Mesendoderm (in vitro differentiated cells): ENCODE results near the gene DLG5.

ENCODE experiments used
- DNase-seq: peaks from one replicate; pipeline ENCODE4 v3.0.0; 2013
- H2AK5ac ChIP-seq: 2 replicates; pipeline ENCODE4 v1.6.1; 2013; ENCODE audit warnings: low read length, inconsistent platforms
- H2BK120ac ChIP-seq: 2 replicates; pipeline ENCODE4 v1.6.1; 2013; ENCODE audit warnings: low read depth, mild to moderate bottlenecking, low read length, moderate library complexity, mixed read lengths
- H2BK15ac ChIP-seq: replicated peaks from 2 replicates; pipeline ENCODE4 v1.6.1; 2013; ENCODE audit warnings: low read depth, mild to moderate bottlenecking, moderate library complexity
- H2BK5ac ChIP-seq: 2 replicates; pipeline ENCODE4 v1.6.1; 2013; ENCODE audit warnings: low read length, inconsistent platforms
- H3K18ac ChIP-seq: 2 replicates; pipeline ENCODE4 v1.6.1; 2013; ENCODE audit warnings: mild to moderate bottlenecking, low read length, mixed read lengths
- H3K23ac ChIP-seq: one replicate; pipeline ENCODE4 v1.6.1; 2013; ENCODE audit warnings: low read length
- H3K27ac ChIP-seq: 2 replicates; pipeline ENCODE4 v1.5.1; 2013; ENCODE audit warnings: low read depth, mild to moderate bottlenecking, inconsistent platforms, low read length, moderate library complexity
- H3K27me3 ChIP-seq: 2 replicates; pipeline ENCODE4 v1.6.1; 2013; ENCODE audit warnings: low read length, control low read depth, mild to moderate bottlenecking, inconsistent platforms; ENCODE audit not compliant: insufficient read depth, poor library complexity
- H3K36me3 ChIP-seq: 2 replicates; pipeline ENCODE4 v1.6.1; 2013; ENCODE audit warnings: low read length, inconsistent platforms; ENCODE audit not compliant: control insufficient read depth, insufficient read depth
- H3K4ac ChIP-seq: one replicate; pipeline ENCODE4 v1.6.1; 2013; ENCODE audit warnings: low read depth, mild to moderate bottlenecking, low read length, moderate library complexity
- H3K4me1 ChIP-seq: 2 replicates; pipeline ENCODE4 v1.6.1; 2013; ENCODE audit warnings: low read depth, low read length, inconsistent platforms; ENCODE audit not compliant: control insufficient read depth
- H3K4me2 ChIP-seq: 2 replicates; pipeline ENCODE4 v1.6.1; 2013; ENCODE audit warnings: low read length
- H3K4me3 ChIP-seq: 2 replicates; pipeline ENCODE4 v1.5.1; 2013; ENCODE audit warnings: mild to moderate bottlenecking, low read length
- H3K56ac ChIP-seq: one replicate; pipeline ENCODE4 v1.6.1; 2013; ENCODE audit warnings: low read length
- H3K79me1 ChIP-seq: 2 replicates; pipeline ENCODE4 v1.6.1; 2013; ENCODE audit warnings: low read length, inconsistent platforms
- H3K79me2 ChIP-seq: 2 replicates; pipeline ENCODE4 v1.6.1; 2013; ENCODE audit warnings: mild to moderate bottlenecking, low read length; ENCODE audit not compliant: control insufficient read depth, insufficient read depth
- H3K9ac ChIP-seq: 2 replicates; pipeline ENCODE4 v1.6.1; 2013; ENCODE audit warnings: low read length, inconsistent platforms
- H4K5ac ChIP-seq: one replicate; pipeline ENCODE4 v1.6.1; 2013; ENCODE audit warnings: low read length
- H4K8ac ChIP-seq: one replicate; pipeline ENCODE4 v1.6.1; 2013; ENCODE audit warnings: low read depth, mild to moderate bottlenecking, control low read depth, low read length, moderate library complexity
- WGBS: extraction: QIAGEN DNeasy Blood & Tissue Kit; methylation state at CpG from one replicate; pipeline ENCODE4 v1.1.7; 2013; ENCODE audit warnings: low lambda C conversion rate, missing lambda C conversion rate; ENCODE audit not compliant: insufficient coverage; ENCODE audit errors: extremely low coverage; 5-methylcytosine and 5-hydroxymethylcytosine counted together

The DLG5 gene

DNA sequence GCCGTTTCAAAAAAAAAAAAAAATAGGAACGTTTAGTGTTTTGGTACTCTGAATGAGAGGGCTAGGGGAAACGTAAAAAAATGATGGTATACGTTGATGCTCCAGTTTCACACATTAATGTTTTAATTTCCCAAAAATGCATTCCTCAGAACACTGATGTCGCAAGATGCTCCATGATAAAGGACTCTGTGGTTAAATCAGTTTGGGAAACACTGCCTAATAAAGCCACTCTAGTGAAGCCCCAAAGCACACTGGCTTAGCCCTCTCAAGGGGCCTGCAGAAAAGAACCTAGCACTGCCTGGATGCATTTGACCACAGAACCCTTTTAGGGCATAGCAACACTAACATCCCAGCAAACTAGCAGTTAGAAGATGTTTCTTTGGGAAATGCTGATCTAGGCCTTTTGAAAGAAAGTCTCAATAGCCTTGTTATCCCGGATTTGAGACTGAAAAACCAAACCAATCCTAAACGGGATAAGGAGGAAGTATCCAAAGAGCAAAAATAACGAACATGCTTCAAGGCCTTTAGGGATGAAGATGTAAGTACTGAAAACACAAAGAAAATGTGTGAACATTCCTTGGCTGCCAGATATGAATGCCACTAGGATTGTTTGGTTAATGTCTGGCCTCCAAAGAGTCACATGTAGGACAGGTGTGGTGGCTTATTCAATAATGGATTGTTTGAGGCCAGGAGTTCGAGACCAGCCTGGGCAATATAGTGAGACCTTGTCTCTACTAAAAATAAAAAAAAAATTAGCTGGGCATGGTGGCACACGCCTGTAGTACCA lies 11.0 kb downstream of the DLG5 start:
- WGBS: no CpG with 5 or more reads among the region's 10 CpGs

DNA sequence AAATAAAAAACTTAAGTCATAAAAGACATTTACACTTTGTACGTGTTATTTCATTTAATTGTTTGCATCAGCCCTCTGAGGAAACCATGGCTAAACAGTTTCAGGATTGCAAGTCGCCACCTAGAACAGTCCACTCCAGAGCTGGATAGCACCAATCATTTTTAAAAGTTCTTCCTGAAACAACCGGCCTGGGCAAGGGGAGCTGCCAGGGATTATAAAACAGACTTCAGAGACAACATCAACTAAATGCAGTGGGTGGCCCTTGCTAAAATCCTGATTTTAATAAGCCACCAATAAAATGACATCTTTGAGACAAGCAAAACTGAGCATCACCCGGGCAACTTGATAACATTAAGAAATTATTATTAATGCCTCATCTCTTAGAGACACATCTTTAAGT lies 13.5 kb downstream of the DLG5 start:
- Histone ChIP-seq H4K5ac (no peak overlapping the region), H3K27ac (no peak overlapping the region), H3K36me3 (no peaks in the 10 kb centered on the region), H3K4ac (no peak overlapping the region), H3K4me1 (peaks cover 5% of the 10 kb centered on the region), H3K79me2 (peaks cover 95% of the 10 kb centered on the region), H3K27me3 (no peaks in the 10 kb centered on the region), H4K8ac (no peak overlapping the region), H3K18ac (no peak overlapping the region), H2AK5ac (no peak overlapping the region), H2BK15ac (no peak overlapping the region), H2BK120ac (no peak overlapping the region), H3K23ac (no peak overlapping the region), H3K4me2 (no peak overlapping the region), H2BK5ac (no peak overlapping the region), H3K4me3 (no peak overlapping the region), H3K56ac (no peak overlapping the region), H3K9ac (no peak overlapping the region), H3K79me1 (peaks cover 2% of the 10 kb centered on the region)
- no CpG with 5 or more reads among the region's 4 CpGs for WGBS
- no peak for DNase-seq

More for the DNA sequence above, 11.0 kb downstream of the DLG5 start:
- no peak overlapping the region for H4K5ac ChIP-seq
- H2BK120ac ChIP-seq: no peak overlapping the region
- no peak overlapping the region for H3K4ac ChIP-seq
- H3K79me1 ChIP-seq: peaks cover 14% of the 10 kb centered on the region
- no peak for DNase-seq
- H3K4me1 ChIP-seq: no peaks in the 10 kb centered on the region
- H2BK15ac ChIP-seq: no peak overlapping the region
- no peak overlapping the region for H3K23ac ChIP-seq
- no peak overlapping the region for H3K27ac ChIP-seq
- H3K36me3 ChIP-seq: no peaks in the 10 kb centered on the region
- H3K4me2 ChIP-seq: no peak overlapping the region
- no peak overlapping the region for H3K18ac ChIP-seq
- H2AK5ac ChIP-seq: no peak overlapping the region
- H3K9ac ChIP-seq: no peak overlapping the region
- H4K8ac ChIP-seq: no peak overlapping the region
- H3K4me3 ChIP-seq: no peak overlapping the region
- H3K27me3 ChIP-seq: no peaks in the 10 kb centered on the region
- H3K56ac ChIP-seq: no peak overlapping the region
- H2BK5ac ChIP-seq: no peak overlapping the region
- H3K79me2 ChIP-seq: peaks cover 95% of the 10 kb centered on the region

DNA sequence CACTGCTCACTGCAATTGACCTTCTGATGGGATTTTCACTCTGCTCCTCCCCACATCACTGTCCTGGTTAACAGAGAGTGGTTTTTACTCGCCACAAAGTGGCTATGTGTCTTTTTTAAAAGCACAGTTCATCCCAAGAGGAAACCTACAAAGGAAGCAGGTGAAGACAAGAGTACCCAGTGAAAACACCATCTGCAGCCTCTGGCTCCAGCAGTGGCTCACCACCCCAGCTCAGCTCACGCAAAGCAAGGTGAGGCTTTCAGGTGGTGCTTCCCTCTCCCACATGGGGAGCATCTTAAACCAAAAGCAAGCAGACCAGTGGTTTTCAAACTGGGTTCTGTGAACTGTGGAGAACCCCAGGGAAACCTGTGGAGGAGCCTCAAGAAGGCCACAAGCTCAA lies 14.0 kb downstream of the DLG5 start:
- no peak overlapping the region for H3K18ac ChIP-seq
- H3K4ac ChIP-seq: no peak overlapping the region
- H3K4me3 ChIP-seq: no peak overlapping the region
- H3K9ac ChIP-seq: no peak overlapping the region
- DNase-seq: no peak
- peaks cover 2% of the 10 kb centered on the region for H3K79me1 ChIP-seq
- H4K8ac ChIP-seq: no peak overlapping the region
- H3K79me2 ChIP-seq: peaks cover 96% of the 10 kb centered on the region
- H3K27me3 ChIP-seq: no peaks in the 10 kb centered on the region
- no peak overlapping the region for H3K4me2 ChIP-seq
- no peak overlapping the region for H4K5ac ChIP-seq
- H3K56ac ChIP-seq: peak overlapping the region; percentile 11
- H3K4me1 ChIP-seq: peaks cover 5% of the 10 kb centered on the region
- H2BK120ac ChIP-seq: no peak overlapping the region
- WGBS: no CpG with 5 or more reads among the region's 2 CpGs
- H3K36me3 ChIP-seq: no peaks in the 10 kb centered on the region
- H3K27ac ChIP-seq: no peak overlapping the region
- H2BK5ac ChIP-seq: no peak overlapping the region
- H2BK15ac ChIP-seq: no peak overlapping the region
- H3K23ac ChIP-seq: no peak overlapping the region
- no peak overlapping the region for H2AK5ac ChIP-seq

DNA sequence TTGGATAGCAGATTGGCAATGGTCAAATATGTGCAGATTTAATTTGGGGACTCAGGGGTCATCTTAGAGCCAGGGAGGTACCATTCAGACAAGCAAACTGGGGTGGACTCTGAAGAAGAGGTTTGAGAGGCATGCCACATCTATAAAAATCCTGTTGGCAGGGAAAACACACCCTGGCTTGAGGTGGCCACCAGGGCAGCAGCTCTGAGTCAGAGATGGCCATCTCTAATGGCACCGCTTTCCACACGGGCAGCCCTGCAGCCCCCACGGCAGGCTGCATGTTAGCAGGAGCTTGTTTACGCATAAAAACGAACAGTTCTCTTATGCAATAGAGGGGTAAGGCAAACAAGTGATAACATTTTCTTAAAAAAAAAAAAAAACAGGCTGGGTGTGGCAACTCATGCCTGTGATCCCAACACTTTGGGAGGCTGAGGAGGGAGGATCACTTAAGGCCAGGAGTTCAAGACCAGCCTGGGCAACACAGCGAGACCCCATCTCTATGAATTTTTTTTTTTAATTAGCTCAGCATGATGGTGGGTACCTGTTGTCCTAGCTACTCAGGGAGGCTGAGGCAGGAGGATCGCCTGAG lies 14.9 kb downstream of the DLG5 start:
- Histone ChIP-seq H3K36me3 (no peaks in the 10 kb centered on the region), H4K8ac (no peak overlapping the region), H3K79me1 (peaks cover 6% of the 10 kb centered on the region), H3K4me3 (no peak overlapping the region), H3K27me3 (no peaks in the 10 kb centered on the region), H3K79me2 (peaks cover 98% of the 10 kb centered on the region), H2BK15ac (no peak overlapping the region), H4K5ac (no peak overlapping the region), H2AK5ac (no peak overlapping the region), H2BK5ac (no peak overlapping the region), H3K9ac (no peak overlapping the region), H3K4me2 (no peak overlapping the region), H3K4me1 (peaks cover 5% of the 10 kb centered on the region), H2BK120ac (no peak overlapping the region), H3K4ac (no peak overlapping the region), H3K23ac (no peak overlapping the region), H3K18ac (no peak overlapping the region), H3K27ac (no peak overlapping the region), H3K56ac (no peak overlapping the region)
- WGBS: no CpG with 5 or more reads among the region's 7 CpGs
- DNase-seq: no peak

DNA sequence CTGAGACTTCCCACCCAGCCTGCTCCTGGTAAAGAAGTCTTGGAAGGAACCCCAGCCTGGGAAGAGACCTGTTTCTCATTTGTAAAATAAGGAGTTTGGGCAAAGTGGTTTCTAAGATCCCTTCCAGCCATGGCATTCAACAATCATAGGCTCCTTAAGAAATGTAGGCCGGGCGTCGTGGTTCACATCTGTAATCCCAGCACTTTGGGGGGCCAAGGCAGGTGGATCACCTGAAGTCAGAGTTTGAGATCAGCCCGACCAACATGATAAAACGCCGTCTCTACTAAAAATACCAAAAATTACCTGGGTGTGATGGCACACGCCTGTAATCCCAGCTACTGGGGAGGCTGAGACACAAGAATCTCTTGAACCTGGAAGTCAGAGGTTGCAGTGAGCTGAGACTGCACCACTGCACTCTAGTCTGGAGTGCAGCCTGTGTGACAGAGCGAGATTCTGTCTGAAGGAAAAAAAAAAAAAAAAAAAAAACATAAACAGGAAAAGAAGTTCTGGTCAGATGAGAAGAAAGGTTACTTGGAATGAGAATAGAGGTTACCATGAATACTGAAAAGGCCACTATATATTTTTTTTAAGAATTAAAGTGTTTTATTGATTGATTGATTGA lies 15.9 kb downstream of the DLG5 start:
- Histone ChIP-seq H3K27me3 (no peaks in the 10 kb centered on the region), H2BK15ac (no peak overlapping the region), H3K56ac (peak overlapping the region; percentile 27), H3K4me1 (peaks cover 5% of the 10 kb centered on the region), H2BK120ac (no peak overlapping the region), H4K8ac (no peak overlapping the region), H3K79me2 (peaks cover 98% of the 10 kb centered on the region), H2BK5ac (no peak overlapping the region), H3K4me2 (no peak overlapping the region), H3K4ac (no peak overlapping the region), H3K23ac (no peak overlapping the region), H3K18ac (no peak overlapping the region), H3K79me1 (peaks cover 6% of the 10 kb centered on the region), H2AK5ac (no peak overlapping the region), H4K5ac (no peak overlapping the region), H3K36me3 (no peaks in the 10 kb centered on the region), H3K27ac (no peak overlapping the region), H3K9ac (no peak overlapping the region), H3K4me3 (no peak overlapping the region)
- WGBS: no CpG with 5 or more reads among the region's 8 CpGs
- DNase-seq: no peak
